HG03064 (cell line): ENCODE measurements around the gene CCDC15.

Experiments
- ATAC-seq: cut with Tn5 transposase; IDR thresholded peaks from one replicate; pipeline ENCODE4 v1.9.1; 2021; ENCODE audit warnings: low read depth; ENCODE audit not compliant: unreplicated experiment

The CCDC15 gene

GRCh38 chr11:124953753-124954589, at the start of gene CCDC15:
TSS of gene CCDC15 (plus strand) at chr11:124954202. CDS start at chr11:124954733, 531 bp downstream.
- ATAC-seq = peak; percentile 99

DNA sequence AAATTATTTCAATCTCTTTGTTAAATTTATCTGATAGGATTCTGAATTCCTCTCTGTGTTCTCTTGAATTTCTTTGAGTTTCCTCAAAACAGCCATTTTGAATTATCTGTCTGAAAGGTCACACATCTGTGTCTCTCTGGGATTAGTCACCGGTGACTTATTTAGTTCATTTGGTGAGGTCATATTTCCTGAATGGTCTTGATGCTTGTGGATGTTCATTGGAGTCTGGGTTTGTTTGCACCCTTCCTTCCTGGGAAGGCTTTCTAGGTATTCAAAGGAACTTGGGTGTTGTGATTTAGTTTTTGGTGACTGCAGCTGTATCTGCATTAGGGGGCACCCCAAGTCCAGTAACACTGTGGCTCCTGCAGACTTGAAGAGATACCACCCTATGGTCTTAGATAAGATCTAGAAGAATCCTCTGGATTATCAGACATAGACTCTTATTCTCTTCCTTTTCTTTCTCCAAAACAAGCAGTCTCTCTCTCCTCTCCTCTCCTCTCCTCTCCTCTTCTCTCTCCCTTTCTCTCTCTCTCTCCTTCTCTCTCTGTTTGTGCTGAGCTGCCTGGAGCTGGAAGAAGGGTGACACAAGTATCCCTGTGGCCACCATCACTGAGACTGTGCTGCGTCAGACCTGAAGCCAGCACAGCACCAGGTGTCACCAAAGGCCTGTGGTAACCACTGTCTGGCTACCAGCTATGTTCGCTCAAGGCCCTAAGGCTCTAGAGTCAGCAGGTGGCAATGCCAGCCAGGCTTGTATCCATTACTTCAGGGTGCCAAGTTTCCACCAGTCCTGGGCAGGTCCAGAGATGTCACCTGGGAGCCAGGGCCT, 38.2 kb upstream of the CCDC15 start:
- no peak for ATAC-seq

GRCh38 chr11:124916370-124916710, 37.7 kb upstream of the CCDC15 start:
- ATAC-seq = no peak

DNA sequence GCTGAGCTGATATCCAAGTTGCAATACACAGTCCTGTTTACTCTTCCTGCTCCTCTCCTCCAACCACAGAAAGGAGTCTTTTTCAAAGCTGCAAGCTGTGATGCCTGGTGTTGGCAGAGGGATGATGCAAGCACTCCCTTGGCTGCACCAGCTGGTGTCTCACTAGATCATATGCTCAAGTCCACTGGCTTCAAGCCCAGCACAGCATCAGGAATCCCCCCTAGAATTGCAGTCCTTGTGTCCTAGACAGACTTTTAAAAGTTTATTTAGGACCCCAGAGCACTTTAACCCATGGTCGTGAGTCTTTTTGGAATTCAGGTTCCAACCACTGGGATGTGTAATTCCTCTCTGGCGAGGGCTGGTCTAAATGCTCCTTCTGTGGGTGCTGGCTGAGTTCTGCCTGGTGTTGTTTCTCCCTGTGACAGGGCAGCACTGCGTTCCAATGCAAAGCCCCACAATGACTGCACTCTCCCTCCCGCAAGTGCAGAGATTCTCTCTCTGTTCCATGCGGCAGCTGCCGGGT, 36.8 kb upstream of the CCDC15 start:
- ATAC-seq = no peak

- no peak for ATAC-seq
Observed at GRCh38 chr11:124918950-124919349, 35.1 kb upstream of the CCDC15 start, which contains the start of gene HEPN1. TSS of gene HEPN1 (plus strand) at chr11:124919250.

DNA sequence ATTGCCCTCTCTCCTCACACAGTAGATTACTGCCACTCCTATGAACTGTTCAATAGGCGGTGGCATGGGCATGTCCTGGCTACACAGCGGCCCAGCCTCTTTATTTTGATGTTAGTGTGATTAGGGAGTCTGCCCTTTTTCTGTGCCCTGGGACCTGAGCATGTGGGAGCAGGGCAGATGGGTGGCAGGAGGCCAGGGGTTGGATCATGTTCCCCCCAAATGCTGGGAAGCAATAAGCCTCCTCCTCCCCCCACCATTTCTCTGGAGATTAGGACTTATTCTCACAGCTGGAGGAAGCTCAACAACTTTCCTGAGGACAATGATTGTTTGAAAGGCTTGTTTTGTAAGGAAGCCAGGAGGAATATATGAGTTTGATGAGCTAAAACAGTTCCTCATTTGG, 34.1 kb upstream of the CCDC15 start:
- ATAC-seq = no peak

- ATAC-seq = no peak
Observed at GRCh38 chr11:124920356-124920755, 33.6 kb upstream of the CCDC15 start.

DNA sequence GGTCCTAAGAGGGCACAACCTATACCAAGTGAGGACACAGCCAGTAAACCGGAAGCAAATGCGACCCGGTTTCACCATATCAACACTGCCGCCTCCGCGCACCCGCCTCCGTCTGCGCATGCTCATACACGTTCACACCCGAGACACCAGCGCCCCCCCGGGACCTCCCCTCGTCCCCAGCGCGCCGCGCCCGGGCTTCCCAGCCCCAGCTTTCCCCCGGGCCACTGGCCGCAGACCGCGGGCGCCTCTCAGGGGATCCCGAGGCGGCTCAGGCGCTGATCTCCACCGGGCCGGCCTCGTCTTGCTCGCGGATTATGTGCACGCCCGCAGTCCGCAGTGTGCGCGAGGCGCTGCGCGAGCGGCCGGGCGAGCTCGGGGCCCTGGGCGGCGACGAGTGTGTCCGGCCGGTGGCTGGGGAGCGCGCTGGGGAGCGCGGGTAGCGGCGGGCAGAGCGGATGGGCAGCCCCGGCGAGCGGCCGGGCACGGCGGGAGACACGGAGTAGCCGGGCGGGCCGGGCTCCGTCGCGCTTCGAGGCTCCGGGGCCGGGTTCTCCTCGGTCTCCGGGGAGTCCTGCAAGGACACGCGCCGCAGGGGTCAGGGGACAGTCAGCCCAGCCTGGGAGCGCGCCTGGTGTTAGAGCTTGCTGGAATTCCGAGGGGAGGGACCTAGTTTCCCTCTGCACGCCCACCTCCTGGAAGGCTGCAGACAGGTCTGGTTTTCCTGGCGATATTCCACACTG, 33.0 kb upstream of the CCDC15 start:
- ATAC-seq = no peak

DNA sequence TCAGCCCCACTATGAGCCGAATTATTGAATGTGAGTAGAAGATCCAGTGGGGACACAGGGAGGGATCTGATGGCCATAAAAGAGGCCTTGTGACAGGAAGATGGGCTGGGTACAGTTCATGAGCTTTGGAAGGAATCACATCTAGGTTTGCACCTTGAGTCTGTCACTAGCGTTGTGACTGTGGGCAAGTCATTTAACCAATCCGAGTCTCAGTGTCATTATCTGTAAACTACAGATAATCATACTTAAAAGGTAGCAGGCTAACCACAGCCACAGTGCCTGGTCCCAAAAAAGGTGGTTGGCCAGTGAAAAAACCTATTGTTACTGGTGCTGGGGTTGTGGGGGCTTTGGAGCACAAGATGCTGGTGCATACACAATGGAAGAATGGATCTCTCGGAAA, 31.2 kb upstream of the CCDC15 start:
- no peak for ATAC-seq

- no peak for ATAC-seq
Observed at GRCh38 chr11:124923296-124923695, 30.7 kb upstream of the CCDC15 start.

- no peak for ATAC-seq
Observed at GRCh38 chr11:124928942-124929665, 24.9 kb upstream of the CCDC15 start.

DNA sequence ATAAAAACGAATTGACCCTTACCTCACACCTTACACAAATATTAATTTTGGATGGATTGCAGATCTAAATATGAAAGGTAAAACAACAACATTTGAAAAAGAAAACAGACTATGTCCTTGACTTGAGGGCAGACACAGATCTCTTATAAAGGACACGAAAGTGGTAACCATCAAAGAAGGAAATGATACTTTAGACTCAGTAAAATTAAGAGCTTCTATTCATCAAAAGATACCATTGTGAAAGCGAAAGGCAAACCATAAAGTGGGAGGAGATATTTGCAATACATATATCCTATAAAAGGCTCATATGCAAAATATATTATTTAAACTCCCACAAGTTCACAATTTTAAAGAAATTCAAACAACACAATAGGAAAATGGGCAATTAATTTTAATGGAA, 23.2 kb upstream of the CCDC15 start:
- no peak for ATAC-seq

GRCh38 chr11:124934862-124935547, 19.0 kb upstream of the CCDC15 start:
- no peak for ATAC-seq

DNA sequence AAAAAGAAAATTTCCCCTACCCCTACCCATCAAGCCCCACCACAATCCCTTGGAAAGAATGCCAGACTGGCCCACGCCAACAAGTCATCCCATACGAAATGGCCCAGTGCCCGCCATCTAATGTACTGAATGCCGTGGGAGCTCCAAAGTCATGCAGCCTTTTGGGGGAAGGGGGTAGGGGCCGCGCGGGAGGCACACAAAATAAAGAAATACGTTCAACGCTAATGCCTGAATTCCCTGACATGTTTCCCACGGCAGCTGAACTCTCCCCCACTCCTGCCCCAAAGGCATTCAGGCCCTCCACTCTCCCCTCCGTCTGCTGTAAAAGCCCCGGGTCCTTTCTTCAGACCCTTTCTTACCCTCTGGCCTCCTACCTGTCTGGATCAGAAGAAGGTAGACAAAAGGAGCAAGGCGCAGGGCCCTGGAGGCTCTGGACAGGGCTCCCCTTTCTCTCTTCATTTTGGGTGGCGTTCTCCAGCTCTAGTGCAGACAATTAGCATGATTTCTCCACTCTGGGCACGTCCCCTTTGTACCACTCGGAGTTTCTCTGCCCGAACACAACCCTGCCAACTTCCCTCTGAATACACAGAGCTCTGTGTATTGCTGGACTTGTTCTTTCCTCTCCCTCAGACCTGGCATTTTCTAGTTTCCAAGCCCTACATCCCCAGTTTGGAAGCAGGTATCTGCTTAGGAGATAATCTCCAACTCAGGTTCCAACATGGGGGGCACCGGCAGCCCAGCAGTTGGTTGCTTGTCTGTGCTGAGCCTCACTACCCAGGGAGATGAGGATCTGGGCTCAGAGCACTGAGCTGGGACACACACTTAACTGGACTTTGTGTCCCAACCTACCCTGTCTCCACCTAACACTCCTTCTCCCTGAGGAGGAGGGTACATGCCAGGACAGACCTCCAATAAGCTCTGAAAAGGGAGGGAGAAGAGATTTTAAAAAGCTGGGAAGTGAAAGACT, 18.2 kb upstream of the CCDC15 start, which contains the start of gene HEPACAM:
TSS of gene HEPACAM (minus strand) at position 500 of the 967 bp plus-strand sequence. CDS start at position 459, 41 bp downstream.
- ATAC-seq = no peak

GRCh38 chr11:124937336-124937935, 16.6 kb upstream of the CCDC15 start:
- ATAC-seq = no peak

DNA sequence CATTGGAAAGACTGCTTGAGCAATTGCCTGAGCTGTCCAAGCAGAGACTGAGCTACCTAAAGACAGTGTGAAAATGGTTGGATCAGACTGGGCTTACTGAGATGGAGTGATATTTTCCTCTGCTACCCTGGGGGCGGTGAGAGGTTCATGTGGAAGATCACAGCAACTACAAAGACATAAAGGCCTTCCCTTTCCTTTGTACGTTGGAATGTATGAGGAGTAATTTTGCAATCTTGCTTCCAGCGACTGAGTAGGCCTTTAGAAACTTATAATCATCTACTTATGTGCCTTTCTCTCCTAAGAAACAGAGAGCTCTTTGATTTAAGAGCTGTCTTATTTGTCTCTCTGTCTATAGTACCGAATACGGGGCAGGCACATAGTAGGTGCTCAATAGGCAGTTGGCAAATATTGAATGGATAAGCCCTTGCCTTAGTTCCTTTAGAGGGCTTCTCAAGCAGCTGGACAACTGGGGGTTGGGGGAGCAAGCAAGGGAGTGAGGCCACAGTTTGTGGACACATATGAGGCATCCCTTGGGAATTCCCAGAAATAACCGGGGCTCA, 15.7 kb upstream of the CCDC15 start:
- ATAC-seq = no peak

- ATAC-seq = no peak
Observed at GRCh38 chr11:124938970-124939369, 15.0 kb upstream of the CCDC15 start.

DNA sequence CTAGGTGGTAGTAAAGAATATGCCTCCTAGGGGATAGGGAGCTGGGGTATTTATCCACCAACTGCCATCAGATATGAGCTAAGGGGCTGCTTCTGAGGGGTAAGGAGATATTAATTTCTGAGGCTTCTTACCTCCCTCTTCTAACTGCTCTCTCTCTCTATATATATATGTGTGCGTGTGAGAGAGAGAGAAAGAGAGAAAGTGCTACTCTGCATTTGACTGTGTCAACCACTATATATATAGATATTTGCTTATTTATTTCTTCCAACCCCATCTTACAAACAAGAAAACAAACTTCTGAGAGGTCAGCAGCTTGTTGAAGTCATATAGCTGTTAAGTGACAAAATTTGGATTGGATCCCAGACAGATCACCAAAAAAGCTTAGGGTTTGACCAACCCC, 12.3 kb upstream of the CCDC15 start:
- ATAC-seq = no peak
